ENCODE measurements around the gene RPL6. TPM values are rescaled to one million over a fixed set of nuclear protein-coding genes. Genes with fewer than 3 reads are reported as not detected.

The RPL6 gene
- total and polyA plus RNA-seq, 10 of the 15 experiments (the other 5 are each of a cell fraction or from before 2014, with no cell fraction given) = 801 to 3,690 (median 2,265) TPM

DNA sequence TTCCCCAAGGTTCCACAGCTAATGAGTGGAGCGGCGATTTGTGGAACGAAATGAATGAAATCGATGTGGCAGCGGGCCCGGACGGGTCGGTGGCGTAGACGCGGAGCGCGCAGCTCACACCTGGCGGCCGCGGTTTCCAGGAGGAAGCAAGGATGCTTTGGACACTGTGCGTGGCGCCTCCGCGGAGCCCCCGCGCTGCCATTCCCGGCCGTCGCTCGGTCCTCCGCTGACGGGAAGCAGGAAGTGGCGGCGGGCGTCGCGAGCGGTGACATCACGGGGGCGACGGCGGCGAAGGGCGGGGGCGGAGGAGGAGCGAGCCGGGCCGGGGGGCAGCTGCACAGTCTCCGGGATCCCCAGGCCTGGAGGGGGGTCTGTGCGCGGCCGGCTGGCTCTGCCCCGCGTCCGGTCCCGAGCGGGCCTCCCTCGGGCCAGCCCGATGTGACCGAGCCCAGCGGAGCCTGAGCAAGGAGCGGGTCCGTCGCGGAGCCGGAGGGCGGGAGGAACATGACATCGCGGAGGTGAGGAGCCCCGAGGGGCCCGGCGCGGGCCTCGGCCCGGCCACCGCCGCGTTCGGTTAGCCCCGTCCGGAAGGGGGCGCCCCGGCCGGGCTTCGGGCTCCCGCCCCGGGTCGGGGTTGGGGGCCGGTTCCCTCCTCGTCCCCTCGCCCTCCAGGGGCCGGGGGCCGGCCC lies 9.3 kb upstream of the RPL6 start, which contains the start of gene PTPN11 (continued):
- TF ChIP-seq, protein P1, sequence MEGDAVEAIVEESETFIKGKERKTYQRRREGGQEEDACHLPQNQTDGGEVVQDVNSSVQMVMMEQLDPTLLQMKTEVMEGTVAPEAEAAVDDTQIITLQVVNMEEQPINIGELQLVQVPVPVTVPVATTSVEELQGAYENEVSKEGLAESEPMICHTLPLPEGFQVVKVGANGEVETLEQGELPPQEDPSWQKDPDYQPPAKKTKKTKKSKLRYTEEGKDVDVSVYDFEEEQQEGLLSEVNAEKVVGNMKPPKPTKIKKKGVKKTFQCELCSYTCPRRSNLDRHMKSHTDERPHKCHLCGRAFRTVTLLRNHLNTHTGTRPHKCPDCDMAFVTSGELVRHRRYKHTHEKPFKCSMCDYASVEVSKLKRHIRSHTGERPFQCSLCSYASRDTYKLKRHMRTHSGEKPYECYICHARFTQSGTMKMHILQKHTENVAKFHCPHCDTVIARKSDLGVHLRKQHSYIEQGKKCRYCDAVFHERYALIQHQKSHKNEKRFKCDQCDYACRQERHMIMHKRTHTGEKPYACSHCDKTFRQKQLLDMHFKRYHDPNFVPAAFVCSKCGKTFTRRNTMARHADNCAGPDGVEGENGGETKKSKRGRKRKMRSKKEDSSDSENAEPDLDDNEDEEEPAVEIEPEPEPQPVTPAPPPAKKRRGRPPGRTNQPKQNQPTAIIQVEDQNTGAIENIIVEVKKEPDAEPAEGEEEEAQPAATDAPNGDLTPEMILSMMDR (IDR thresholded peaks at IDR 0.05 in 2 of 3, conservative IDR thresholded peaks at IDR 0.05 in 1 of 3; ENCODE audit: control insufficient read depth in 2 of 3, extremely low read depth in 1 of 3, insufficient read depth in 1 of 3, low read depth in 3 of 3, low read length in 3 of 3) = peak; percentile 24 to 40 (median 32); a peak in 5 of 6 replicates
- TF ChIP-seq ZNF217 (IDR thresholded peaks at IDR 0.05) = no peak; the same call in 1 of the 2 replicates
- TF ChIP-seq SMAD1 (IDR thresholded peaks at IDR 0.05; ENCODE audit: low read depth, partially characterized antibody) = no peak
- no peak for TF ChIP-seq SMC3 (IDR thresholded peaks at IDR 0.05; ENCODE audit: borderline replicate concordance, low read length)
- TF ChIP-seq NR2C2 (IDR thresholded peaks at IDR 0.05; ENCODE audit: borderline replicate concordance, control insufficient read depth, insufficient read length, low read depth) = no peak
- TF ChIP-seq RELA (IDR thresholded peaks at IDR 0.05; ENCODE audit: borderline replicate concordance, partially characterized antibody) = peak; percentile 49
- no peak for TF ChIP-seq IRF4 (IDR thresholded peaks at IDR 0.05; ENCODE audit: low read depth, low read length)
- TF ChIP-seq NFIC (IDR thresholded peaks at IDR 0.05; ENCODE audit: low read depth, low read length) = no peak
- no peak for TF ChIP-seq ETV6 (conservative IDR thresholded peaks at IDR 0.05 in 1 of 2, IDR thresholded peaks at IDR 0.05 in 1 of 2; ENCODE audit: borderline replicate concordance in 1 of 2, low read depth in 1 of 2)
- TF ChIP-seq SIN3A (IDR thresholded peaks at IDR 0.05; ENCODE audit: low read depth, low read length) = peak; percentile 95
- TF ChIP-seq HDGF (IDR thresholded peaks at IDR 0.05) = no peak
- no peak for TF ChIP-seq PAX5 (IDR thresholded peaks at IDR 0.05; ENCODE audit: borderline replicate concordance, low read depth, low read length)
- TF ChIP-seq STAT3 (IDR thresholded peaks at IDR 0.05; ENCODE audit: low read depth, low read length) = no peak
- no peak for TF ChIP-seq NRF1 (conservative IDR thresholded peaks at IDR 0.05; ENCODE audit: low read depth, low read length)
- no peak for TF ChIP-seq MXI1 (IDR thresholded peaks at IDR 0.05; ENCODE audit: low read depth, low read length)
- no peak for TF ChIP-seq ZNF24 (IDR thresholded peaks at IDR 0.05)
- TF ChIP-seq FOXK2 (IDR thresholded peaks at IDR 0.05) = no peak
- no peak for TF ChIP-seq JUNB (IDR thresholded peaks at IDR 0.05)
- 0 out of 2 replicates have a peak, but pooled peaks have one; percentile 17 for TF ChIP-seq RCOR1 (conservative IDR thresholded peaks at IDR 0.05; ENCODE audit: low read depth, low read length)
- peak; percentile 68; the same call in 1 of the 2 replicates for TF ChIP-seq CHD2 (IDR thresholded peaks at IDR 0.05; ENCODE audit: borderline replicate concordance, low read depth, low read length)
- no peak for TF ChIP-seq BMI1 (IDR thresholded peaks at IDR 0.05; ENCODE audit: borderline replicate concordance)
- TF ChIP-seq PML (IDR thresholded peaks at IDR 0.05; ENCODE audit: low read length) = peak; percentile 96
- TF ChIP-seq HDAC2 (IDR thresholded peaks at IDR 0.05) = no peak
- TF ChIP-seq, protein P2, sequence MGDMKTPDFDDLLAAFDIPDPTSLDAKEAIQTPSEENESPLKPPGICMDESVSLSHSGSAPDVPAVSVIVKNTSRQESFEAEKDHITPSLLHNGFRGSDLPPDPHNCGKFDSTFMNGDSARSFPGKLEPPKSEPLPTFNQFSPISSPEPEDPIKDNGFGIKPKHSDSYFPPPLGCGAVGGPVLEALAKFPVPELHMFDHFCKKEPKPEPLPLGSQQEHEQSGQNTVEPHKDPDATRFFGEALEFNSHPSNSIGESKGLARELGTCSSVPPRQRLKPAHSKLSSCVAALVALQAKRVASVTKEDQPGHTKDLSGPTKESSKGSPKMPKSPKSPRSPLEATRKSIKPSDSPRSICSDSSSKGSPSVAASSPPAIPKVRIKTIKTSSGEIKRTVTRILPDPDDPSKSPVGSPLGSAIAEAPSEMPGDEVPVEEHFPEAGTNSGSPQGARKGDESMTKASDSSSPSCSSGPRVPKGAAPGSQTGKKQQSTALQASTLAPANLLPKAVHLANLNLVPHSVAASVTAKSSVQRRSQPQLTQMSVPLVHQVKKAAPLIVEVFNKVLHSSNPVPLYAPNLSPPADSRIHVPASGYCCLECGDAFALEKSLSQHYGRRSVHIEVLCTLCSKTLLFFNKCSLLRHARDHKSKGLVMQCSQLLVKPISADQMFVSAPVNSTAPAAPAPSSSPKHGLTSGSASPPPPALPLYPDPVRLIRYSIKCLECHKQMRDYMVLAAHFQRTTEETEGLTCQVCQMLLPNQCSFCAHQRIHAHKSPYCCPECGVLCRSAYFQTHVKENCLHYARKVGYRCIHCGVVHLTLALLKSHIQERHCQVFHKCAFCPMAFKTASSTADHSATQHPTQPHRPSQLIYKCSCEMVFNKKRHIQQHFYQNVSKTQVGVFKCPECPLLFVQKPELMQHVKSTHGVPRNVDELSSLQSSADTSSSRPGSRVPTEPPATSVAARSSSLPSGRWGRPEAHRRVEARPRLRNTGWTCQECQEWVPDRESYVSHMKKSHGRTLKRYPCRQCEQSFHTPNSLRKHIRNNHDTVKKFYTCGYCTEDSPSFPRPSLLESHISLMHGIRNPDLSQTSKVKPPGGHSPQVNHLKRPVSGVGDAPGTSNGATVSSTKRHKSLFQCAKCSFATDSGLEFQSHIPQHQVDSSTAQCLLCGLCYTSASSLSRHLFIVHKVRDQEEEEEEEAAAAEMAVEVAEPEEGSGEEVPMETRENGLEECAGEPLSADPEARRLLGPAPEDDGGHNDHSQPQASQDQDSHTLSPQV (IDR thresholded peaks at IDR 0.05) = peak; percentile 25; the same call in 1 of the 2 replicates
- peak; percentile 82 for TF ChIP-seq HCFC1 (IDR thresholded peaks at IDR 0.05; ENCODE audit: low read length)
- peak; percentile 99 for TF ChIP-seq POLR2A (IDR thresholded peaks at IDR 0.05; ENCODE audit: low read depth, low read length)

All from GM12878 (cell line).